Lower lobe of right lung (tissue), 2 donors: ENCODE results near the gene COL20A1. TPM values are rescaled to one million over a fixed set of nuclear protein-coding genes. Genes with fewer than 3 reads are reported as not detected.

Experiments
- ATAC-seq, 2 donors: fragments of 200-7000 bp; cut with Tn5 transposase; one replicate each; pipeline ENCODE4 v1.9.1; 2020 to 2022; ENCODE audit warnings: mild to moderate bottlenecking in 2 of 2, moderate library complexity in 2 of 2
- DNase-seq: peaks from one replicate; pipeline ENCODE4 v3.0.0-alpha.2; 2020
- H3K27ac ChIP-seq: fragments of 200-600 bp; one replicate; pipeline ENCODE4 v1.8.0; 2022
- H3K27me3 ChIP-seq: fragments of 200-600 bp; one replicate; pipeline ENCODE4 v1.8.0; 2022; ENCODE audit warnings: low read depth
- H3K36me3 ChIP-seq: fragments of 200-600 bp; one replicate; pipeline ENCODE4 v1.8.0; 2022; ENCODE audit warnings: mild to moderate bottlenecking
- H3K4me1 ChIP-seq: fragments of 200-600 bp; one replicate; pipeline ENCODE4 v1.8.0; 2022
- H3K4me3 ChIP-seq: fragments of 200-600 bp; one replicate; pipeline ENCODE4 v1.8.0; 2022; ENCODE audit warnings: mild to moderate bottlenecking
- H3K9me3 ChIP-seq: fragments of 200-600 bp; one replicate; pipeline ENCODE4 v1.8.0; 2022
- CTCF ChIP-seq: fragments of 200-600 bp; IDR thresholded peaks from one replicate; pipeline ENCODE4 v1.8.0; 2022; ENCODE audit warnings: antibody characterized with exemption, mild to moderate bottlenecking
- intact Hi-C: fragments of 100-400 bp; cut with DNase I; formaldehyde crosslinking; loops from one replicate; pipeline ENCODE4 v1.11.0; 2022
- total RNA-seq: library from RNA; stranded (reverse); fragmentation: NEBNext Ultra II Directional; extraction: Animal tissue kit (Norgen Biotek cat#: 25700); gene quantifications from one replicate; pipeline ENCODE4 v1.2.1, GENCODE V29; 2021
- donor health status: DM: no; HTN: yes; CAD: no; lungs with severe emphysema.

COL20A1 gene
- total RNA-seq, 1 donor from 2014 or later = not detected

GRCh38 chr20:63258781-63259180 is 34.2 kb upstream of the COL20A1 start:
- intact Hi-C loops = no loop called here
- H3K27ac ChIP-seq = no peak overlapping the region
- H3K36me3 ChIP-seq = no peaks in the 10 kb centered on the region
- H3K27me3 ChIP-seq = peaks cover 78% of the 10 kb centered on the region
- TF ChIP-seq CTCF = no peak
- peaks cover under 1% of the 10 kb centered on the region for H3K4me1 ChIP-seq
- H3K4me3 ChIP-seq = no peak overlapping the region
- ATAC-seq (no peak), DNase-seq (no peak)
- H3K9me3 ChIP-seq = no peaks in the 10 kb centered on the region

- H3K27me3 ChIP-seq = peaks cover 72% of the 10 kb centered on the region
- ATAC-seq (no peak), DNase-seq (no peak)
- no peaks in the 10 kb centered on the region for H3K9me3 ChIP-seq
- no peaks in the 10 kb centered on the region for H3K36me3 ChIP-seq
- H3K27ac ChIP-seq = no peak overlapping the region
- H3K4me1 ChIP-seq = no peaks in the 10 kb centered on the region
- TF ChIP-seq CTCF = no peak
- intact Hi-C loops = no loop called here
- no peak overlapping the region for H3K4me3 ChIP-seq
These were observed 33.1 kb upstream of the COL20A1 start for GRCh38 chr20:63259734-63260460.

GRCh38 chr20:63260521-63260920 is 32.5 kb upstream of the COL20A1 start:
- H3K4me1 ChIP-seq = no peaks in the 10 kb centered on the region
- no peaks in the 10 kb centered on the region for H3K36me3 ChIP-seq
- DNase-seq (no peak), ATAC-seq (no peak)
- H3K4me3 ChIP-seq = no peak overlapping the region
- intact Hi-C loops = no loop called here
- TF ChIP-seq CTCF = no peak
- peaks cover 66% of the 10 kb centered on the region for H3K27me3 ChIP-seq
- H3K9me3 ChIP-seq = no peaks in the 10 kb centered on the region
- no peak overlapping the region for H3K27ac ChIP-seq

- Histone ChIP-seq H3K27me3 (peaks cover 59% of the 10 kb centered on the region), H3K9me3 (no peaks in the 10 kb centered on the region), H3K4me3 (no peak overlapping the region), H3K4me1 (no peaks in the 10 kb centered on the region), H3K36me3 (no peaks in the 10 kb centered on the region), H3K27ac (no peak overlapping the region)
- ATAC-seq (no peak), DNase-seq (no peak)
- no peak for TF ChIP-seq CTCF
- intact Hi-C loops = no loop called here
These were observed 31.8 kb upstream of the COL20A1 start for GRCh38 chr20:63261060-63261794.

GRCh38 chr20:63261795-63262528 is 31.0 kb upstream of the COL20A1 start:
- no peak for TF ChIP-seq CTCF
- Histone ChIP-seq H3K27me3 (peaks cover 56% of the 10 kb centered on the region), H3K4me3 (no peak overlapping the region), H3K36me3 (no peaks in the 10 kb centered on the region), H3K4me1 (no peaks in the 10 kb centered on the region), H3K27ac (no peak overlapping the region), H3K9me3 (no peaks in the 10 kb centered on the region)
- no peak for DNase-seq
- ATAC-seq = no peak
- intact Hi-C loops = no loop called here
